HepG2 (cell line): ENCODE data around the gene AGAP1. TPM values are rescaled to one million over a fixed set of nuclear protein-coding genes. Genes with fewer than 3 reads are reported as not detected.

Experiments
- ATAC-seq: fragments of 200-7000 bp; cut with Tn5 transposase; 3 replicates; pipeline ENCODE4 v1.9.1; 2020; ENCODE audit warnings: mild to moderate bottlenecking, moderate library complexity
- BruUV-seq: library from RNA; stranded (reverse); fragments of 400-500 nt; replicated peaks from 2 replicates; lab custom pipeline; 2021; lab: Mats Ljungman, UMichigan
- CTCF ChIA-PET: fragments of 300-600 bp; formaldehyde crosslinking; extraction: SDS; loops from one replicate; lab custom pipeline; 2021; ENCODE audit warnings: low total read pairs, inconsistent platforms, low intra/inter-chr PET ratio; lab: Yijun Ruan, JAX
- POLR2A ChIA-PET: fragments of 350-600 bp; sonication (Branson Sonifier 250); formaldehyde crosslinking; loops from one replicate; lab custom pipeline; 2020; ENCODE audit warnings: antibody characterized with exemption, inconsistent platforms; lab: Yijun Ruan, JAX
- DNase-seq: peaks from one replicate; pipeline ENCODE4 v3.0.0-alpha.2; 2015; ENCODE audit warnings: low spot score
- FAIRE-seq: peaks from 3 replicates; lab custom pipeline; 2011; peaks lifted over from hg19 to GRCh38; lab: Jason Lieb, UNC
- H2AFZ ChIP-seq: one replicate; pipeline ENCODE4 v1.6.1; 2011; ENCODE audit warnings: low read length, inconsistent platforms
- H3K27ac ChIP-seq: fragments of 300-600 bp; 3 replicates; pipeline ENCODE4 v1.8.0; 2011; ENCODE audit warnings: mixed run types, mild to moderate bottlenecking, mixed read lengths, low read length, inconsistent platforms; ENCODE audit not compliant: insufficient read depth; ENCODE audit errors: extremely low read length
- H3K27me3 ChIP-seq, 2 experiments: fragments of 200-600 bp in 1 of 2; 2 replicates in 1 of 2; 3 replicates in 1 of 2; pipeline versions ENCODE4 v1.6.0 to v1.8.0; 2011; ENCODE audit warnings: low read length in 2 of 2, mild to moderate bottlenecking in 2 of 2, moderate library complexity in 2 of 2, inconsistent platforms in 1 of 2; ENCODE audit not compliant: insufficient read depth in 2 of 2, control insufficient read depth in 1 of 2
- H3K36me3 ChIP-seq, 2 experiments: fragments of 200-600 bp in 1 of 2; replicated peaks in 1 of 2; 2 replicates in 1 of 2; 3 replicates in 1 of 2; pipeline versions ENCODE4 v1.5.1 to v1.8.0; 2011; ENCODE audit warnings: low read length in 2 of 2, inconsistent platforms in 1 of 2; ENCODE audit not compliant: insufficient read depth in 2 of 2, control insufficient read depth in 1 of 2
- H3K4me1 ChIP-seq: 2 replicates; pipeline ENCODE4 v1.5.1; 2012; ENCODE audit warnings: low read length, inconsistent platforms; ENCODE audit not compliant: insufficient read depth
- H3K4me2 ChIP-seq: 2 replicates; pipeline ENCODE4 v1.6.0; 2011; ENCODE audit warnings: low read depth, low read length, inconsistent platforms
- H3K4me3 ChIP-seq, 3 experiments: fragments of 200-600 bp in 1 of 3; sonication (generic), shearing (Covaris generic) in 1 of 3; replicated peaks in 1 of 3; 2 replicates each; pipeline ENCODE4 v1.5.1; 2011 to 2016; ENCODE audit warnings: low read length in 3 of 3, inconsistent platforms in 2 of 3, low read depth in 2 of 3, mild to moderate bottlenecking in 2 of 3, control low read depth in 1 of 3, mixed read lengths in 1 of 3; ENCODE audit not compliant: insufficient read depth in 1 of 3
- H3K79me2 ChIP-seq: one replicate; pipeline ENCODE4 v1.6.1; 2011; ENCODE audit warnings: low read length, inconsistent platforms; ENCODE audit not compliant: insufficient read depth
- H3K9ac ChIP-seq: 2 replicates; pipeline ENCODE4 v1.6.0; 2011; ENCODE audit warnings: mild to moderate bottlenecking, low read depth, low read length, inconsistent platforms; ENCODE audit not compliant: insufficient read depth
- H3K9me3 ChIP-seq: 2 replicates; pipeline ENCODE4 v1.5.1; 2012; ENCODE audit warnings: mild to moderate bottlenecking, low read length
- H4K20me1 ChIP-seq: 2 replicates; pipeline ENCODE4 v1.6.0; 2011; ENCODE audit warnings: inconsistent platforms, mild to moderate bottlenecking, low read length, moderate library complexity; ENCODE audit not compliant: insufficient read depth
- NBN ChIP-seq: fragments of 450-650 bp; conservative IDR thresholded peaks from 2 replicates; pipeline ENCODE4 v1.6.1; 2017
- NCOR1 ChIP-seq: fragments of 200-600 bp; sonication (generic); IDR thresholded peaks from 2 replicates; pipeline ENCODE4 v1.7.0; 2017; ENCODE audit warnings: antibody characterized with exemption, low read length, borderline replicate concordance
- ONECUT2 ChIP-seq: sonication (generic); formaldehyde crosslinking; IDR thresholded peaks from 2 replicates; pipeline ENCODE4 v1.4.0; 2020; ENCODE audit warnings: missing genetic modification reagents
- SSRP1 ChIP-seq: IDR thresholded peaks from 2 replicates; pipeline ENCODE4 v1.6.1; 2016; ENCODE audit warnings: control low read depth
- ZBTB49 ChIP-seq: sonication (generic); formaldehyde crosslinking; IDR thresholded peaks from 2 replicates; pipeline ENCODE4 v1.4.0; 2020; ENCODE audit warnings: missing genetic modification reagents, borderline replicate concordance
- ZKSCAN8 ChIP-seq: IDR thresholded peaks from 2 replicates; pipeline ENCODE4 v1.6.1; 2016; ENCODE audit warnings: borderline replicate concordance, missing genetic modification reagents, missing compliant biosample characterization
- ZNF10 ChIP-seq: sonication (generic); formaldehyde crosslinking; IDR thresholded peaks from 2 replicates; pipeline ENCODE4 v1.4.0; 2020; ENCODE audit warnings: mild to moderate bottlenecking, low read depth, missing genetic modification reagents, borderline replicate concordance
- ZNF589 ChIP-seq: sonication (generic); formaldehyde crosslinking; conservative IDR thresholded peaks from 2 replicates; pipeline ENCODE4 v1.8.0; 2022; ENCODE audit warnings: mild to moderate bottlenecking, moderate library complexity, missing genetic modification reagents
- WGBS: methylation state at CpG from one replicate; pipeline ENCODE4 v1.1.6; 2017; ENCODE audit warnings: low lambda C conversion rate; 5-methylcytosine and 5-hydroxymethylcytosine counted together
- in situ Hi-C: cut with HindIII; loops from 2 replicates; pipeline ENCODE4 v1.10.0; 2017; ENCODE audit warnings: low pct_unique_long_range_greater_than_20kb; ENCODE audit not compliant: extremely low pct_ligation_motif_present
- intact Hi-C: fragments of 100-400 bp; cut with micrococcal nuclease; formaldehyde crosslinking; loops from one replicate; pipeline ENCODE4 v1.10.0; 2022; ENCODE audit not compliant: unreplicated experiment
- polyA plus RNA-seq, 8 experiments: library from polyadenylated mRNA; depleted of rRNA in 3 of 8; stranded (reverse) in 7 of 8; unstranded in 1 of 8; fragments of >200 nt; fragmentation: Illumina TruSeq in 4 of 8; extraction: Trizol in 4 of 8; gene quantifications; 2 replicates each; pipeline versions ENCODE4 v1.2.1 to v1.2.3, GENCODE V29; 2011 to 2016; ENCODE audit warnings: low read depth in 4 of 8, missing spikeins in 1 of 8, mixed read lengths in 1 of 8; ENCODE audit not compliant: insufficient read depth in 1 of 8
- total RNA-seq, 5 experiments: library from RNA; depleted of rRNA; stranded (reverse); fragments of >200 nt; fragmentation: Illumina TruSeq; extraction: Trizol; gene quantifications; 2 replicates each; pipeline ENCODE4 v1.2.3, GENCODE V29; 2016; ENCODE audit warnings: low read depth in 1 of 5
- TF ChIP-seq, protein P1 (sequence below): sonication (generic); formaldehyde crosslinking; conservative IDR thresholded peaks from 2 replicates; pipeline ENCODE4 v1.4.0; 2020; ENCODE audit warnings: missing genetic modification reagents

Gene AGAP1
- total and polyA plus RNA-seq, 2 of the 13 experiments (the other 11 are each of a cell fraction or from before 2014, with no cell fraction given), result 21.2 to 32.7 TPM

DNA sequence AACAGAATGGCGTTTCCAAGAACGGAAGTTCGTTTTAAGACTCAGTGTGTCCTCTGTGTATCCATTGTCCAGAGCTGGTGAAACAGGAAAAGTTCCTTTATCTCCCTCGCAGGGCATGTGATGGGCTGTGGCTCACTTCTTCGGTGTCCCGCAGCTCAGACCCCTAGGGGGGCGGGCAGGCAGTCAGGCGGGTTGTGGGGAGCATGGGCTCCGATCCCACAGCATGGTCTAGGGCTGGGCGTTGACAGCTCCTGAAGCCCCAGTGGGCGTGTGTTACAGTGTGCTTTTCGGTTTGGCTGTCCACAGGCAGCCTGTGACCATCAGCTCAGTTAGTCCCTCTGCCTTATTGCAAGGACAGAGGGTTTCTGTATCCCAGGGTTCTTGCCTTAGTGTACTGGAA is 319.6 kb downstream of the AGAP1 start:
- in situ Hi-C loops (no loop called here), intact Hi-C loops (no loop called here)
- H3K27ac ChIP-seq, result no peak overlapping the region
- TF ChIP-seq ZNF589 (CRISPR knock-in tag) (no peak), ZKSCAN8 (CRISPR knock-in tag) (no peak), ZNF10 (CRISPR knock-in tag) (no peak), ONECUT2 (CRISPR knock-in tag) (no peak), NBN (no peak), SSRP1 (CRISPR knock-in tag) (no peak), ZBTB49 (CRISPR knock-in tag) (no peak), NCOR1 (no peak)
- TF ChIP-seq, protein P1, sequence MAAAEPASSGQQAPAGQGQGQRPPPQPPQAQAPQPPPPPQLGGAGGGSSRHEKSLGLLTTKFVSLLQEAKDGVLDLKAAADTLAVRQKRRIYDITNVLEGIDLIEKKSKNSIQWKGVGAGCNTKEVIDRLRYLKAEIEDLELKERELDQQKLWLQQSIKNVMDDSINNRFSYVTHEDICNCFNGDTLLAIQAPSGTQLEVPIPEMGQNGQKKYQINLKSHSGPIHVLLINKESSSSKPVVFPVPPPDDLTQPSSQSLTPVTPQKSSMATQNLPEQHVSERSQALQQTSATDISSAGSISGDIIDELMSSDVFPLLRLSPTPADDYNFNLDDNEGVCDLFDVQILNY, result no peak
- H4K20me1 ChIP-seq, result no peaks in the 10 kb centered on the region; the same call in 1 of the 2 replicates
- H3K36me3 ChIP-seq, result peaks cover 22 to 62% of the 10 kb centered on the region in 2 experiments
- no peak overlapping the region for H2AFZ ChIP-seq
- H3K4me2 ChIP-seq, result no peak overlapping the region
- DNase-seq (no peak), ATAC-seq (no peak), FAIRE-seq (no peak)
- CTCF ChIA-PET, result no interaction called here
- H3K79me2 ChIP-seq, result no peaks in the 10 kb centered on the region
- no peaks in the 10 kb centered on the region for H3K27me3 ChIP-seq
- H3K9ac ChIP-seq, result no peak overlapping the region
- POLR2A ChIA-PET, result no interaction called here
- no peaks in the 10 kb centered on the region for H3K4me1 ChIP-seq
- H3K9me3 ChIP-seq, result no peaks in the 10 kb centered on the region
- no peak overlapping the region for H3K4me3 ChIP-seq
- no TSS peak for BruUV-seq
- WGBS, result 100% methylated on average over 9 of the region's 12 CpGs
